H9 (cell line): ENCODE data around the gene MGST2. TPM values are rescaled to one million over a fixed set of nuclear protein-coding genes. Genes with fewer than 3 reads are reported as not detected.

ENCODE experiments used
- DNase-seq: peaks from one replicate; pipeline ENCODE4 v3.0.0-alpha.2; 2017
- H2AFZ ChIP-seq: one replicate; pipeline ENCODE4 v1.6.1; 2013; ENCODE audit warnings: mild to moderate bottlenecking, low read length, control low read depth, moderate library complexity
- H2AK5ac ChIP-seq: 2 replicates; pipeline ENCODE4 v1.6.1; 2013; ENCODE audit warnings: low read length, control low read depth, mixed read lengths; ENCODE audit not compliant: insufficient read length
- H2BK120ac ChIP-seq: one replicate; pipeline ENCODE4 v1.6.1; 2013; ENCODE audit warnings: low read depth, mild to moderate bottlenecking, low read length, control low read depth, inconsistent platforms; ENCODE audit not compliant: poor library complexity, severe bottlenecking
- H2BK12ac ChIP-seq: 2 replicates; pipeline ENCODE4 v1.6.1; 2013; ENCODE audit warnings: low read length, control low read depth, mixed read lengths, low read depth; ENCODE audit not compliant: insufficient read length
- H2BK15ac ChIP-seq: 2 replicates; pipeline ENCODE4 v1.6.1; 2013; ENCODE audit warnings: low read depth, low read length, control low read depth
- H2BK20ac ChIP-seq: one replicate; pipeline ENCODE4 v1.6.1; 2013; ENCODE audit warnings: low read depth, mild to moderate bottlenecking, low read length, control low read depth, inconsistent platforms; ENCODE audit not compliant: poor library complexity, severe bottlenecking
- H2BK5ac ChIP-seq: 2 replicates; pipeline ENCODE4 v1.6.1; 2013; ENCODE audit warnings: low read length, control low read depth, mixed read lengths; ENCODE audit not compliant: insufficient read length
- H3K14ac ChIP-seq: 2 replicates; pipeline ENCODE4 v1.6.1; 2013; ENCODE audit warnings: low read length, control low read depth; ENCODE audit not compliant: insufficient read depth
- H3K18ac ChIP-seq: 2 replicates; pipeline ENCODE4 v1.6.1; 2013; ENCODE audit warnings: low read depth, mild to moderate bottlenecking, mixed read lengths, low read length, control low read depth; ENCODE audit not compliant: insufficient read length
- H3K23ac ChIP-seq: 2 replicates; pipeline ENCODE4 v1.6.1; 2013; ENCODE audit warnings: low read length, control low read depth, mixed read lengths, low read depth; ENCODE audit not compliant: insufficient read length
- H3K23me2 ChIP-seq: 2 replicates; pipeline ENCODE4 v1.6.1; 2013; ENCODE audit warnings: low read depth, mild to moderate bottlenecking, mixed read lengths, low read length, control low read depth; ENCODE audit not compliant: insufficient read length, poor library complexity, severe bottlenecking
- H3K27ac ChIP-seq: 2 replicates; pipeline ENCODE4 v1.5.1; 2013; ENCODE audit warnings: low read length, control low read depth, mixed read lengths, low read depth; ENCODE audit not compliant: insufficient read length
- H3K27me3 ChIP-seq: 2 replicates; pipeline ENCODE4 v1.6.1; 2013; ENCODE audit warnings: low read length, control low read depth, inconsistent platforms; ENCODE audit not compliant: insufficient read depth
- H3K4ac ChIP-seq: 2 replicates; pipeline ENCODE4 v1.6.1; 2013; ENCODE audit warnings: low read depth, mild to moderate bottlenecking, control low read depth, inconsistent platforms, low read length, moderate library complexity
- H3K4me1 ChIP-seq: 2 replicates; pipeline ENCODE4 v1.6.1; 2013; ENCODE audit warnings: low read length, control low read depth, inconsistent platforms; ENCODE audit not compliant: insufficient read depth
- H3K4me2 ChIP-seq: 2 replicates; pipeline ENCODE4 v1.6.1; 2013; ENCODE audit warnings: low read length, control low read depth, mixed read lengths; ENCODE audit not compliant: insufficient read length, insufficient read depth
- H3K56ac ChIP-seq: 2 replicates; pipeline ENCODE4 v1.6.1; 2013; ENCODE audit warnings: low read depth, mild to moderate bottlenecking, mixed read lengths, low read length, control low read depth; ENCODE audit not compliant: insufficient read length
- H3K79me1 ChIP-seq: 2 replicates; pipeline ENCODE4 v1.6.1; 2013; ENCODE audit warnings: low read depth, mild to moderate bottlenecking, moderate library complexity, low read length, control low read depth, inconsistent platforms; ENCODE audit not compliant: insufficient read depth, poor library complexity, severe bottlenecking
- H3K79me2 ChIP-seq: 2 replicates; pipeline ENCODE4 v1.6.1; 2013; ENCODE audit warnings: low read length, control low read depth, inconsistent platforms; ENCODE audit not compliant: insufficient read depth
- H3K9ac ChIP-seq: 2 replicates; pipeline ENCODE4 v1.6.1; 2013; ENCODE audit warnings: low read length, control low read depth, mixed read lengths; ENCODE audit not compliant: insufficient read length; ENCODE audit errors: extremely low read depth
- H3K9me3 ChIP-seq: one replicate; pipeline ENCODE4 v1.6.1; 2013; ENCODE audit warnings: low read depth, low read length, inconsistent platforms; ENCODE audit not compliant: control insufficient read depth
- H3T11ph ChIP-seq: one replicate; pipeline ENCODE4 v1.6.1; 2013; ENCODE audit warnings: mild to moderate bottlenecking, low read length, control low read depth, inconsistent platforms
- H4K20me1 ChIP-seq: one replicate; pipeline ENCODE4 v1.6.1; 2013; ENCODE audit not compliant: control insufficient read depth, insufficient read length, insufficient read depth
- H4K5ac ChIP-seq: 2 replicates; pipeline ENCODE4 v1.6.1; 2013; ENCODE audit warnings: low read depth, mild to moderate bottlenecking, mixed read lengths, low read length, control low read depth; ENCODE audit not compliant: insufficient read length
- H4K8ac ChIP-seq: replicated peaks from 2 replicates; pipeline ENCODE4 v1.6.1; 2013; ENCODE audit warnings: low read length, control low read depth, mixed read lengths, low read depth; ENCODE audit not compliant: insufficient read length
- H4K91ac ChIP-seq: 2 replicates; pipeline ENCODE4 v1.6.1; 2013; ENCODE audit warnings: low read depth, mild to moderate bottlenecking, moderate library complexity, mixed read lengths, low read length, control low read depth; ENCODE audit not compliant: insufficient read length
- H3K27ac Mint-ChIP-seq, 3 experiments: 2 replicates in 2 of 3; 3 replicates in 1 of 3; pipeline ENCODE4 v1.8.0; 2020 to 2021; ENCODE audit warnings: mixed read lengths in 3 of 3, mild to moderate bottlenecking in 1 of 3, moderate library complexity in 1 of 3
- H3K27me3 Mint-ChIP-seq: 2 replicates; pipeline ENCODE4 v1.8.0; 2021; ENCODE audit warnings: low read depth, mild to moderate bottlenecking, moderate library complexity, mixed read lengths
- H3K36me3 Mint-ChIP-seq, 3 experiments: 2 replicates in 2 of 3; 3 replicates in 1 of 3; pipeline ENCODE4 v1.8.0; 2020 to 2021; ENCODE audit warnings: low read depth in 3 of 3, mixed read lengths in 3 of 3; ENCODE audit not compliant: insufficient read depth in 1 of 3
- H3K4me1 Mint-ChIP-seq, 2 experiments: 2 replicates each; pipeline ENCODE4 v1.8.0; 2020; ENCODE audit warnings: mixed read lengths in 2 of 2
- H3K4me3 Mint-ChIP-seq, 2 experiments: 2 replicates in 1 of 2; 3 replicates in 1 of 2; pipeline ENCODE4 v1.8.0; 2020 to 2021; ENCODE audit warnings: mild to moderate bottlenecking in 2 of 2, mixed read lengths in 2 of 2, moderate library complexity in 1 of 2
- H3K9me3 Mint-ChIP-seq, 2 experiments: 2 replicates in 1 of 2; 3 replicates in 1 of 2; pipeline ENCODE4 v1.8.0; 2020; ENCODE audit warnings: mild to moderate bottlenecking in 2 of 2, mixed read lengths in 2 of 2, moderate library complexity in 1 of 2
- WGBS: extraction: QIAGEN DNeasy Blood & Tissue Kit; methylation state at CpG from one replicate; pipeline ENCODE4 v1.1.7; 2013; ENCODE audit warnings: missing lambda C conversion rate, low lambda C conversion rate, mixed read lengths; ENCODE audit not compliant: insufficient read length; ENCODE audit errors: extremely low coverage; 5-methylcytosine and 5-hydroxymethylcytosine counted together
- total RNA-seq: library from RNA; stranded (reverse); gene quantifications from 2 replicates; pipeline ENCODE4 v1.2.1, GENCODE V29; 2021
- TF ChIP-seq, protein P1 (sequence below): fragments of 200-600 bp; sonication (generic); conservative IDR thresholded peaks from 3 replicates; pipeline ENCODE4 v1.8.0; 2021; ENCODE audit warnings: antibody characterized with exemption, mild to moderate bottlenecking

MGST2 gene
- total RNA-seq, 1 experiment from 2014 or later, result 6.4 TPM

DNA sequence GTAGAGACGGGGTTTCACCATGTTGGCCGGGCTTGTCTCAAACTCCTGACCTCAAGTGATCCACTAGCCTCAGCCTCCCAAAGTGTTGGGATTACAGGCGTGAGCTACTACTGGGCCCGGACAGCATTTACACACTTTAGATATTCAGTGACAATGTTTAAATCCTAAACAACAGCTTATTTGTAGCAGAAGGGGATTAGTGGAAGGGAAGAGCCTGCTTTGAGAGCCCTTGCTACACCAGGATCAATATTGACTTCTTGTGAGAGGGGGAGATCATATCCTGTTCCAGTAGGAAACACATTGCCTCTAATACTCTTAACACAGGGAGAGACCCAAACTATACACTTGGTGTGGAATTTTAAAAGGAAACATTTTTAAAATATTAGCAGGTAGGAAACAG lies 7.1 kb downstream of the MGST2 start:
- no peaks in the 10 kb centered on the region for H3K79me1 ChIP-seq
- no CpG with 5 or more reads among the region's 4 CpGs for WGBS
- H3T11ph ChIP-seq, result no peak overlapping the region
- no peaks in the 10 kb centered on the region for H3K27me3 ChIP-seq
- H2AFZ ChIP-seq, result no peak overlapping the region
- Mint-ChIP-seq H3K36me3 (peaks cover 0 to 6% (median 4%) of the 10 kb centered on the region in 3 experiments; a peak in 4 of 7 replicates), H3K4me3 (no peak overlapping the region), H3K4me1 (peaks cover 28 to 37% of the 10 kb centered on the region in 2 experiments), H3K27me3 (peaks cover under 1% of the 10 kb centered on the region), H3K9me3 (peaks cover 5% of the 10 kb centered on the region in 2 experiments; a peak in 3 of 5 replicates), H3K27ac (no peak overlapping the region)
- H4K91ac ChIP-seq, result no peak overlapping the region
- no peak overlapping the region for H4K8ac ChIP-seq
- no peaks in the 10 kb centered on the region for H3K79me2 ChIP-seq
- H3K23ac ChIP-seq, result no peak overlapping the region
- no peak overlapping the region for H4K5ac ChIP-seq
- H3K9ac ChIP-seq, result no peak overlapping the region
- no peak overlapping the region for H3K4me2 ChIP-seq
- no peak overlapping the region for H3K56ac ChIP-seq
- H4K20me1 ChIP-seq, result no peaks in the 10 kb centered on the region
- no peak overlapping the region for H3K4ac ChIP-seq
- H3K4me1 ChIP-seq, result no peaks in the 10 kb centered on the region; the same call in 1 of the 2 replicates
- H2BK12ac ChIP-seq, result no peak overlapping the region
- H3K14ac ChIP-seq, result no peak overlapping the region
- H3K27ac ChIP-seq, result no peak overlapping the region
- H2BK15ac ChIP-seq, result no peak overlapping the region
- H2BK20ac ChIP-seq, result no peak overlapping the region
- no peak overlapping the region for H2BK5ac ChIP-seq
- no peak for DNase-seq
- H2AK5ac ChIP-seq, result no peak overlapping the region
- H2BK120ac ChIP-seq, result no peak overlapping the region
- no peaks in the 10 kb centered on the region for H3K23me2 ChIP-seq
- no peaks in the 10 kb centered on the region for H3K9me3 ChIP-seq
- TF ChIP-seq, protein P1, sequence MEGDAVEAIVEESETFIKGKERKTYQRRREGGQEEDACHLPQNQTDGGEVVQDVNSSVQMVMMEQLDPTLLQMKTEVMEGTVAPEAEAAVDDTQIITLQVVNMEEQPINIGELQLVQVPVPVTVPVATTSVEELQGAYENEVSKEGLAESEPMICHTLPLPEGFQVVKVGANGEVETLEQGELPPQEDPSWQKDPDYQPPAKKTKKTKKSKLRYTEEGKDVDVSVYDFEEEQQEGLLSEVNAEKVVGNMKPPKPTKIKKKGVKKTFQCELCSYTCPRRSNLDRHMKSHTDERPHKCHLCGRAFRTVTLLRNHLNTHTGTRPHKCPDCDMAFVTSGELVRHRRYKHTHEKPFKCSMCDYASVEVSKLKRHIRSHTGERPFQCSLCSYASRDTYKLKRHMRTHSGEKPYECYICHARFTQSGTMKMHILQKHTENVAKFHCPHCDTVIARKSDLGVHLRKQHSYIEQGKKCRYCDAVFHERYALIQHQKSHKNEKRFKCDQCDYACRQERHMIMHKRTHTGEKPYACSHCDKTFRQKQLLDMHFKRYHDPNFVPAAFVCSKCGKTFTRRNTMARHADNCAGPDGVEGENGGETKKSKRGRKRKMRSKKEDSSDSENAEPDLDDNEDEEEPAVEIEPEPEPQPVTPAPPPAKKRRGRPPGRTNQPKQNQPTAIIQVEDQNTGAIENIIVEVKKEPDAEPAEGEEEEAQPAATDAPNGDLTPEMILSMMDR, result no peak
- no peak overlapping the region for H3K18ac ChIP-seq
